ENCODE data around the gene WDFY1. TPM values are rescaled to one million over a fixed set of nuclear protein-coding genes. Genes with fewer than 3 reads are reported as not detected.

The WDFY1 gene
- total and polyA plus RNA-seq, 9 of the 15 experiments (the other 6 are each of a cell fraction or from before 2014, with no cell fraction given) = 5.4 to 27.6 (median 17.5) TPM

GRCh38 chr2:223956300-223956699 is 11.2 kb upstream of the WDFY1 start:
- TF ChIP-seq PRMT5 (CRISPR knock-in tag; IDR thresholded peaks at IDR 0.05) = no peak
- TF ChIP-seq FUS (optimal IDR thresholded peaks at IDR 0.05; ENCODE audit: low read depth, low read length) = no peak
- no peak for TF ChIP-seq EP300 (IDR thresholded peaks at IDR 0.05; ENCODE audit: low read length)
- TF ChIP-seq FOXP1 (CRISPR knock-in tag; IDR thresholded peaks at IDR 0.05) = no peak
- no peak for TF ChIP-seq ZBTB33 (CRISPR knock-in tag; IDR thresholded peaks at IDR 0.05)
- no peak for TF ChIP-seq ZNF785 (CRISPR knock-in tag; IDR thresholded peaks at IDR 0.05)
- TF ChIP-seq ZNF280B (CRISPR knock-in tag; IDR thresholded peaks at IDR 0.05) = no peak
- no peak for TF ChIP-seq MYC (IDR thresholded peaks at IDR 0.05; ENCODE audit: low read depth, low read length)
- no peak for TF ChIP-seq MYC (CRISPR knock-in tag; IDR thresholded peaks at IDR 0.05; ENCODE audit: borderline replicate concordance, low read depth)
- no peak for TF ChIP-seq ZNF12 (CRISPR knock-in tag; IDR thresholded peaks at IDR 0.05)
- no peak for TF ChIP-seq ZNF143 (CRISPR knock-in tag; IDR thresholded peaks at IDR 0.05)
- TF ChIP-seq ZBTB7A (IDR thresholded peaks at IDR 0.05; ENCODE audit: borderline replicate concordance, control insufficient read depth, low read depth, low read length) = no peak
- no peak for TF ChIP-seq BCLAF1 (IDR thresholded peaks at IDR 0.05; ENCODE audit: borderline replicate concordance in 1 of 2, control insufficient read depth in 1 of 2, low read depth in 2 of 2, low read length in 1 of 2)
- TF ChIP-seq ZNF217 (CRISPR knock-in tag; IDR thresholded peaks at IDR 0.05) = no peak
- ATAC-seq = no peak
- intact Hi-C loops (cut with micrococcal nuclease) = no loop called here
- in situ Hi-C loops (cut with MboI) = no loop called here
- Histone ChIP-seq H3K9ac (ENCODE audit: insufficient read depth in 1 of 2, low read depth in 2 of 2, low read length in 2 of 2) (peak overlapping the region in 1 of 2 experiments; percentile 89; a peak in 2 of 4 replicates), H2AFZ (ENCODE audit: low read depth, low read length) (peak overlapping the region; percentile 86), H3K27me3 (ENCODE audit: control insufficient read depth in 2 of 2, insufficient read depth in 2 of 2, low read length in 2 of 2) (no peaks in the 10 kb centered on the region), H3K4me3 (no peak overlapping the region), H4K20me1 (replicated peaks; ENCODE audit: control insufficient read depth, insufficient read depth, low read length) (no peaks in the 10 kb centered on the region; the same call in 1 of the 2 replicates), H3K27ac (ENCODE audit: extremely low read depth, low read depth, low read length) (no peak overlapping the region; the same call in 2 of the 3 replicates), H3K4me2 (ENCODE audit: insufficient read depth, low read length) (peak overlapping the region; percentile 12; the same call in 1 of the 2 replicates), H3K9me3 (replicated peaks; ENCODE audit: control insufficient read depth, insufficient read depth, low read depth, low read length) (no peaks in the 10 kb centered on the region), H3K36me3 (ENCODE audit: control insufficient read depth, insufficient read depth, low read length) (peaks cover 21% of the 10 kb centered on the region), H3K4me1 (replicated peaks in 1 of 2; ENCODE audit: control insufficient read depth in 2 of 2, insufficient read depth in 2 of 2, low read length in 2 of 2) (peaks cover 0 to 12% of the 10 kb centered on the region in 2 experiments; a peak in 2 of 5 replicates), H3K79me2 (ENCODE audit: control insufficient read depth, insufficient read depth, low read length) (peaks cover 41% of the 10 kb centered on the region), H3K9me1 (ENCODE audit: control insufficient read depth, insufficient read depth, low read length) (no peaks in the 10 kb centered on the region)
- ChIA-PET POLR2A (no interaction called here), CTCF (ENCODE audit: low intra/inter-chr PET ratio) (no interaction called here)
- DNase-seq (ENCODE audit: extremely low read depth in 1 of 4, low spot score in 3 of 4) = no peak
- BruUV-seq (replicated peaks) = no TSS peak
- FAIRE-seq = peak; percentile 11
- 60% methylated on average over 3 of the region's 4 CpGs for WGBS (ENCODE audit: insufficient coverage, low coverage, missing lambda C conversion rate)

Measured in K562 (cell line).